Measurements from ENCODE around the gene NOC2L. TPM values are rescaled to one million over a fixed set of nuclear protein-coding genes. Genes with fewer than 3 reads are reported as not detected.

NOC2L gene
- polyA plus RNA-seq: 2.5 and 8.2 TPM in 2 replicates

GRCh38 chr1:958823-959730 lies at the start of gene NOC2L:
Gene NOC2L (minus strand): TSS chr1:959256. CDS start chr1:959240, 16 bp downstream.

DNA sequence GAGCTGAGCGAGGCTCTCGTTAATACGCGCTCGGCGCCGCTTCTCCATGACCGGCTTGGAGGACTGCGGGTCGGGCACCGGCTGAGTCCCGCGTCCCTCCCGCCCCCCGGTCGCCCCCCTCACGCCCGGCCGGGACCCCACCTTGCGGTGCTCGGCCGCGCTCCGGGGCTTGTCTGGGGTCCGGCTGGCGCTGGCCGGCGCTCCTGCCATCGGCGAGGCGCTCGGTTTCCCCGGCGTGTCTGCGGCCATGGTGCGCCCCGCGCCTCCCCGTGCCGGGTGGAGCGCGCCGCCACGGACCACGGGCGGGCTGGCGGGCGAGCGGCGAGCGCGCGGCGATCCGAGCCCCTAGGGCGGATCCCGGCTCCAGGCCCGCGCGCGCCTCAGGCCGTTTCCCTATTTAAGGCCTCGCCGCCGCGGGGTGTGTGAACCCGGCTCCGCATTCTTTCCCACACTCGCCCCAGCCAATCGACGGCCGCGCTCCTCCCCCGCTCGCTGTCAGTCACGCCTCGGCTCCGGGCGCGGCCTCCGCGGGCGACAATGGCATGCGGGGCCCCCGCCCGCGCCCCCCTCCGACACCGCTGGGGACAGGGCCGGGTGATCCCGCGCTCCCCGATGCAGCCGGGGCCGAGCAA lies 40.8 kb upstream of the NOC2L start, which contains the start of gene HES4:
TSS of gene HES4 (minus strand) at position 373 of the 632 bp plus-strand sequence. CDS start at position 249, 124 bp downstream.

GRCh38 chr1:981955-982558 lies 23.0 kb upstream of the NOC2L start, which contains the start of gene PERM1:
Gene PERM1 (minus strand): TSS chr1:982093. CDS start chr1:981029, 1,064 bp downstream.

DNA sequence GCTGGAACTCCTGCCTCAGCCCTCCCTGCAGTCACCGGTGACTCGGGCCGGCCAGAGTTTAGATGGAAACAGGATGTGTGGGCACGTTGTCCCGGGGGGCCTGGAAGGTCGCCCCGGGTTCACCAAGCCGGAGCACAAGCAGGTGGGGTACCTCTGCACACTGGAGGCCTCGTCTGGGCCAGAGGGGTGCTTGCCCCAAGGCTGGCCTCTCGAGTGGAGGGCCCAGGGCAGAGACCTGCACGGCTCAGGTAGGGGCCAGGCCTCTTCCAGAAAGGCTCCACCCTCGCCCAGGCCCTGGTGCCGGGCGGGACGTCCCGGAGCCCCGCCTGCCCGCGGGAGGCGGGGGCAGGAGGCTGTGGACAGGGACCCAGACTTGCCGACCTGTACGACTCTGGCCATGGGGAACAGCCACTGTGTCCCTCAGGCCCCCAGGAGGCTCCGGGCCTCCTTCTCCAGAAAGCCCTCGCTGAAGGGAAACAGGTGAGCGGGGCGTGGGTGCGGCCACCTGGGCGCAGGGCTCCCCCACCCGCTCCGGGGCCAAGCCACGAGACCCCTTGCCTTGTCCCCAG lies 7.2 kb upstream of the NOC2L start, which contains the start of gene PLEKHN1:
TSS of gene PLEKHN1 (plus strand) at position 348 of the 569 bp plus-strand sequence. CDS start at position 398, 50 bp downstream.

GRCh38 chr1:960363-961131 lies 1.5 kb upstream of the NOC2L start, which contains the start of gene KLHL17:
Gene KLHL17 (plus strand): TSS chr1:960584. CDS start chr1:960694, 110 bp downstream.

DNA sequence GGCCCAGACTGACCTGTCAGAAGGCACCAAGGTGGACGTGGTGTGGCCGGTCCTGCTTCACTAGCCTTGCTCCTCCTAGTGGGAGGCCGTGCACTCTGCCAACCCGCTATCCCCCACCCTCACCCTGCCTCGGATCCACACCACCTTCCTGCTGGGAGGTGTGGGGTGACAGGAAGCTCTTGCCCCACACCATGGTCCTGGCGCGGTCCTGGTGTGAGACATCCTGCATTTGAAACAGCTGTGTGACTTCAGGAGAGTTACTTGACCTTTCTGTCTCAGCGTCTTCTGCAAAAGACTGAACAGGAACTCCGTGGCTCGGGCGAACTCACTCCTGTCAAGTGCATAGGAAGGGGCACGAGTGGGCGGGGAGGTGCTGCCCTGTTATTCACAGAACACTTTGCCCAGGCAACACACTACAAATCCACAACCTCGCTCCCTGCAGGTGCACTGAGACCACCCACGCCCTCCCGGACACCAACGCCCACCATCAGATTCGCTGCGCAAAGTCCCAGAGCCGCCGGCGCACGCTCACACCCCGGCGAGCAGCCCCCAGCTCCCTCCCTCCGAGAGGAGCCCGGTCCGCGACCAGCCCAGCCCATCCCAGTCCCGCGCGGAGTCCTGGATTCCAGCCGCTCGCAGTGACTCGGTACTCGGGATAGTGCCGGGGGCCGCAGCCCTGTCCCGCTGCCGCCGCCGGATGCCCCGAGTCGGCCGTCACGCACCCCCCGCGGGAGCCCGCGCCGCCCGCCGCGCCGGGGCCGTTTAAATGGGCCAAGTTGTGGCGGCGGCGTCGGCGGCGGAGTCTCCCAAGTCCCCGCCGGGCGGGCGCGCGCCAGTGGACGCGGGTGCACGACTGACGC lies 35.7 kb downstream of the NOC2L start, which contains the start of gene SAMD11:
TSS of gene SAMD11 (plus strand) at position 793 of the 860 bp plus-strand sequence. CDS start 509 bp downstream, outside the sequence.

Other genes starting within 250 kb of the NOC2L start
- gene SAMD11, start 35.3 kb downstream of the NOC2L start, polyA plus RNA-seq: 0.13 TPM in 1 of 2 replicates, not detected in the other
- 0.67 and 1.1 TPM in 2 replicates for gene KLHL17, start 1.3 kb upstream of the NOC2L start, polyA plus RNA-seq
- gene PLEKHN1, start 7.2 kb upstream of the NOC2L start, polyA plus RNA-seq: not detected in 2 replicates
- gene PERM1, start 22.8 kb upstream of the NOC2L start, polyA plus RNA-seq: not detected in 2 replicates
- gene HES4, start 40.8 kb upstream of the NOC2L start, polyA plus RNA-seq: not detected in 2 replicates
- gene ISG15, start 54.2 kb upstream of the NOC2L start, polyA plus RNA-seq: 11.3 and 18.9 TPM in 2 replicates
- gene AGRN, start 60.9 kb upstream of the NOC2L start, polyA plus RNA-seq: 0.13 TPM in 1 of 2 replicates, not detected in the other
- not detected in 2 replicates for gene RNF223, start 115.0 kb upstream of the NOC2L start, polyA plus RNA-seq
- gene C1orf159, start 156.8 kb upstream of the NOC2L start, polyA plus RNA-seq: 0.26 TPM in 1 of 2 replicates, not detected in the other
- not detected in 2 replicates for gene TTLL10, start 214.6 kb upstream of the NOC2L start, polyA plus RNA-seq
- not detected in 2 replicates for gene TNFRSF18, start 247.3 kb upstream of the NOC2L start, polyA plus RNA-seq

Measured in Purkinje cell (primary cell).